OCI-LY3 (cell line): ENCODE results near the gene CRNKL1.

Source experiments
- H2AFZ ChIP-seq: fragments of 200-600, 300-600 bp; shearing (Covaris generic); 2 replicates; pipeline ENCODE4 v1.6.0; 2014; ENCODE audit warnings: antibody characterized with exemption, low read depth, low read length
- H3K27ac ChIP-seq: fragments of 200-600, 300-600 bp; sonication (generic); 2 replicates; pipeline ENCODE4 v1.5.1; 2014; ENCODE audit warnings: mild to moderate bottlenecking, low read length, moderate library complexity, mixed read lengths
- H3K27me3 ChIP-seq: fragments of 200-600, 300-600 bp; sonication (generic); 2 replicates; pipeline ENCODE4 v1.6.1; 2014; ENCODE audit warnings: low read depth, low read length, mixed read lengths
- H3K36me3 ChIP-seq: fragments of 200-600, 300-600 bp; sonication (generic); replicated peaks from 2 replicates; pipeline ENCODE3; 2014; ENCODE audit warnings: low read depth, low read length, mixed read lengths
- H3K4me1 ChIP-seq: fragments of 300-600, 200-600 bp; sonication (generic); 2 replicates; pipeline ENCODE4 v1.6.1; 2014; ENCODE audit warnings: low read length, mixed read lengths
- H3K4me2 ChIP-seq: fragments of 200-600, 300-600 bp; sonication (generic); 2 replicates; pipeline ENCODE4 v1.6.1; 2014; ENCODE audit warnings: low read length, mixed read lengths
- H3K4me3 ChIP-seq: fragments of 300-600, 200-600 bp; sonication (generic); 2 replicates; pipeline ENCODE4 v1.5.1; 2014; ENCODE audit warnings: antibody characterized with exemption, mild to moderate bottlenecking, low read length, moderate library complexity
- H3K79me2 ChIP-seq: fragments of 300-600, 200-600 bp; shearing (Covaris generic); 2 replicates; pipeline ENCODE4 v1.6.1; 2014; ENCODE audit warnings: mild to moderate bottlenecking, low read length, mixed read lengths
- H3K9ac ChIP-seq: fragments of 300-600, 200-600 bp; shearing (Covaris generic); 2 replicates; pipeline ENCODE4 v1.6.0; 2014; ENCODE audit warnings: mild to moderate bottlenecking, low read length, moderate library complexity
- H3K9me3 ChIP-seq: fragments of 200-600, 300-600 bp; shearing (Covaris generic); 2 replicates; pipeline ENCODE4 v1.6.1; 2014; ENCODE audit warnings: low read length, mixed read lengths; ENCODE audit not compliant: insufficient read depth
- H4K20me1 ChIP-seq: fragments of 200-600, 300-600 bp; sonication (generic); 2 replicates; pipeline ENCODE4 v1.6.1; 2016; ENCODE audit warnings: low read length, mixed read lengths; ENCODE audit not compliant: insufficient read depth
- CTCF ChIP-seq: fragments of 200-600, 300-600 bp; sonication (generic); IDR thresholded peaks from 2 replicates; pipeline ENCODE4 v1.5.1; 2014; ENCODE audit warnings: antibody characterized with exemption, low read length, low read depth
- EZH2phosphoT487 ChIP-seq: fragments of 200-600 bp; shearing (Covaris generic); IDR thresholded peaks from 2 replicates; pipeline ENCODE4 v1.6.1; 2018; ENCODE audit warnings: antibody characterized with exemption, mixed run types, low read depth

The CRNKL1 gene

GRCh38 chr20:20021835-20022234 lies 30.4 kb downstream of the CRNKL1 start:
- Histone ChIP-seq H3K4me2 (0 out of 2 replicates have a peak overlapping the region, but pooled peaks have one; percentile 6), H3K4me3 (no peak overlapping the region), H3K27ac (peak overlapping the region; percentile 34), H3K9ac (no peak overlapping the region), H3K79me2 (peaks cover 97% of the 10 kb centered on the region), H4K20me1 (peaks cover 35% of the 10 kb centered on the region), H2AFZ (no peak overlapping the region), H3K4me1 (peaks cover 30% of the 10 kb centered on the region), H3K9me3 (no peaks in the 10 kb centered on the region), H3K36me3 (peaks cover 17% of the 10 kb centered on the region), H3K27me3 (no peaks in the 10 kb centered on the region)
- TF ChIP-seq CTCF, result no peak
- no peak for TF ChIP-seq EZH2phosphoT487

- no peaks in the 10 kb centered on the region for H3K27me3 ChIP-seq
- H2AFZ ChIP-seq, result no peak overlapping the region
- H3K79me2 ChIP-seq, result peaks cover 88% of the 10 kb centered on the region
- H3K36me3 ChIP-seq, result peaks cover 17% of the 10 kb centered on the region
- no peak overlapping the region for H3K4me3 ChIP-seq
- H3K9ac ChIP-seq, result no peak overlapping the region
- H3K4me1 ChIP-seq, result peaks cover 30% of the 10 kb centered on the region
- no peak overlapping the region for H3K27ac ChIP-seq
- peaks cover 35% of the 10 kb centered on the region for H4K20me1 ChIP-seq
- no peaks in the 10 kb centered on the region for H3K9me3 ChIP-seq
- no peak overlapping the region for H3K4me2 ChIP-seq
- TF ChIP-seq EZH2phosphoT487 (no peak), CTCF (no peak)
Measured at GRCh38 chr20:20020908-20021307, 31.4 kb downstream of the CRNKL1 start.

- Histone ChIP-seq H3K27me3 (no peaks in the 10 kb centered on the region), H3K4me1 (peaks cover 30% of the 10 kb centered on the region), H3K9ac (no peak overlapping the region), H3K79me2 (peaks cover 70% of the 10 kb centered on the region), H3K36me3 (peaks cover 13% of the 10 kb centered on the region), H3K27ac (no peak overlapping the region), H2AFZ (no peak overlapping the region), H3K4me2 (no peak overlapping the region), H3K9me3 (no peaks in the 10 kb centered on the region), H4K20me1 (peaks cover 30% of the 10 kb centered on the region), H3K4me3 (no peak overlapping the region)
- TF ChIP-seq EZH2phosphoT487 (no peak), CTCF (no peak)
Measured at GRCh38 chr20:20019123-20019522, 33.1 kb downstream of the CRNKL1 start.

- TF ChIP-seq EZH2phosphoT487 (no peak), CTCF (no peak)
- Histone ChIP-seq H3K9me3 (no peaks in the 10 kb centered on the region), H3K4me1 (peaks cover 30% of the 10 kb centered on the region), H3K4me3 (peak overlapping the region; percentile 87), H2AFZ (no peak overlapping the region), H3K36me3 (peaks cover 9% of the 10 kb centered on the region), H3K27me3 (no peaks in the 10 kb centered on the region), H3K27ac (no peak overlapping the region), H4K20me1 (peaks cover 27% of the 10 kb centered on the region), H3K4me2 (peak overlapping the region; percentile 76), H3K9ac (peak overlapping the region; percentile 74), H3K79me2 (peaks cover 63% of the 10 kb centered on the region)
Measured at GRCh38 chr20:20018366-20018765, 33.9 kb downstream of the CRNKL1 start.
